Hepatocyte (in vitro differentiated cells): Measurements from ENCODE around the gene SCNN1B.

Source experiments
- EZH2 ChIP-seq: fragments of 200-600 bp; sonication (generic); IDR thresholded peaks from 2 replicates; pipeline ENCODE4 v1.6.1; 2016; ENCODE audit warnings: antibody characterized with exemption, mild to moderate bottlenecking, borderline replicate concordance
- EZH2phosphoT487 ChIP-seq: fragments of 200-600 bp; sonication (generic); IDR thresholded peaks from one replicate; pipeline ENCODE4 v1.6.1; 2018; ENCODE audit warnings: antibody characterized with exemption, mild to moderate bottlenecking, low read depth, moderate library complexity; ENCODE audit not compliant: unreplicated experiment, severe bottlenecking

DNA sequence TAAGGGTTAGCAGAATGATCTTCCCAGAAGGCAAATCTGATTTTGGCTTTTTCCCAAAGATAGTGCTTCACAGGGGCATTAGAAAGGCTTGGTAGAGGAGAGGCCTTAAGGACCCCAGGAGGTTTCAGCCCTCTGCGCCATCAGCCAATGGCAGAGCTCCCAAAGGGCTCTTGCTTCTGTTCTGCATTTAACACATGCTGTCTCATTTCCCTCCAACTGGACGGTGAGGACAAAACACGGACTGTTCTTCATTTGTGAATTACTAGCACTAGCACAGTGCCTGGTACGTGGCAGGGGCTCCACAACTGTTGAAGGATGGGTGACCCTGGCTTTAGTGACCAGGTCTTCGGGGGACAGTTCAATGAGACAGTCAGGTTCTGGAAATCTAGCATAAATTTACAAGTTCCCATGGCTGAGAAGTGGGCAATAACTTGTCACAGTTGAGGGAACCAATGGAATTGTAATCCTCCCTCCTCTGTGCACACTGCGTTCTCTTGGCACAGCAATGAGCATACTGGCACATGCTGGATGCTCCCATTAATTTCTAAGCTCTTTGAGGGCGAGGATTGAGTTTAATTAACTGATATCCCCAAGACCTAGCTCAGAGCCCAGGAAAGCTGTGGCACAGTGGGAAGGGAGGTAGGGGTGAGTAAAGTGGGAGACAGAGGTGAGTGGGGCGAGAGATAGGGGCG is 105.5 kb downstream of the SCNN1B start:
- no peak for TF ChIP-seq EZH2
- no peak for TF ChIP-seq EZH2phosphoT487
